Endodermal cell (in vitro differentiated cells): ENCODE measurements around the gene STON2. TPM values are rescaled to one million over a fixed set of nuclear protein-coding genes. Genes with fewer than 3 reads are reported as not detected.

Experiments used
- DNase-seq: peaks from one replicate; pipeline ENCODE4 v3.0.0-alpha.2; 2017
- H3K27ac ChIP-seq: 2 replicates; pipeline ENCODE4 v1.5.1; 2013; ENCODE audit warnings: mild to moderate bottlenecking, low read depth, low read length, moderate library complexity
- H3K27me3 ChIP-seq: 2 replicates; pipeline ENCODE4 v1.6.1; 2013; ENCODE audit warnings: mild to moderate bottlenecking, low read length, moderate library complexity; ENCODE audit not compliant: insufficient read depth, control insufficient read depth, poor library complexity, severe bottlenecking
- H3K36me3 ChIP-seq: 2 replicates; pipeline ENCODE4 v1.7.0; 2013; ENCODE audit warnings: mild to moderate bottlenecking, low read length, moderate library complexity; ENCODE audit not compliant: control insufficient read depth, insufficient read depth
- H3K4me1 ChIP-seq: one replicate; pipeline ENCODE4 v1.7.0; 2013; ENCODE audit warnings: low read length; ENCODE audit not compliant: control insufficient read depth, insufficient read depth
- H3K4me3 ChIP-seq: 2 replicates; pipeline ENCODE4 v1.5.1; 2013; ENCODE audit warnings: mild to moderate bottlenecking, low read length, moderate library complexity
- H3K9ac ChIP-seq: 2 replicates; pipeline ENCODE4 v1.6.1; 2013; ENCODE audit warnings: mild to moderate bottlenecking, low read length, moderate library complexity; ENCODE audit not compliant: poor library complexity, severe bottlenecking; ENCODE audit errors: extremely low read depth
- H3K9me3 ChIP-seq: 2 replicates; pipeline ENCODE4 v1.6.1; 2013; ENCODE audit warnings: mild to moderate bottlenecking, low read length, moderate library complexity; ENCODE audit not compliant: control insufficient read depth
- H3K27ac Mint-ChIP-seq: 2 replicates; pipeline ENCODE4 v1.8.0; 2020; ENCODE audit warnings: mixed read lengths
- H3K27me3 Mint-ChIP-seq: 2 replicates; pipeline ENCODE4 v1.8.0; 2021; ENCODE audit warnings: mild to moderate bottlenecking, mixed read lengths; ENCODE audit not compliant: insufficient read depth
- H3K36me3 Mint-ChIP-seq: 2 replicates; pipeline ENCODE4 v1.8.0; 2020; ENCODE audit warnings: low read depth, mixed read lengths
- H3K4me1 Mint-ChIP-seq: 2 replicates; pipeline ENCODE4 v1.8.0; 2020; ENCODE audit warnings: mixed read lengths
- H3K4me3 Mint-ChIP-seq: 2 replicates; pipeline ENCODE4 v1.8.0; 2020; ENCODE audit warnings: mild to moderate bottlenecking, moderate library complexity, mixed read lengths
- H3K9me3 Mint-ChIP-seq: 2 replicates; pipeline ENCODE4 v1.8.0; 2020; ENCODE audit warnings: mild to moderate bottlenecking, mixed read lengths
- WGBS, 2 experiments: methylation state at CpG; one replicate each; pipeline versions ENCODE4 v1.1.5 to v1.1.7; 2013; ENCODE audit warnings: missing lambda C conversion rate in 2 of 2, mixed read lengths in 1 of 2; ENCODE audit not compliant: insufficient coverage in 1 of 2, insufficient read length in 1 of 2; 5-methylcytosine and 5-hydroxymethylcytosine counted together
- total RNA-seq, 2 donors: library from RNA; stranded (reverse); fragmentation: NEBNext Ultra II Directional in 1 of 2; extraction: Animal tissue kit (Norgen Biotek cat#: 25700) in 1 of 2; gene quantifications; 2 replicates in 1 of 2; 3 replicates in 1 of 2; pipeline ENCODE4 v1.2.1, GENCODE V29; 2021
- TF ChIP-seq, protein P1 (sequence below): fragments of 200-600 bp; sonication (generic); conservative IDR thresholded peaks from 2 replicates; pipeline ENCODE4 v1.5.0; 2021; ENCODE audit warnings: antibody characterized with exemption, mild to moderate bottlenecking

The STON2 gene
- total RNA-seq, 2 donors from 2014 or later: 37.2 to 43.9 TPM

GRCh38 chr14:81261176-81261575 lies 138.9 kb downstream of the STON2 start:
- no peaks in the 10 kb centered on the region for H3K9me3 Mint-ChIP-seq
- 80 to 96% methylated on average over 1 to 3 of the region's 3 CpGs for WGBS, 2 experiments
- H3K27me3 Mint-ChIP-seq: no peaks in the 10 kb centered on the region
- no peaks in the 10 kb centered on the region for H3K27me3 ChIP-seq
- H3K4me3 Mint-ChIP-seq: no peak overlapping the region
- H3K9me3 ChIP-seq: no peaks in the 10 kb centered on the region
- H3K27ac Mint-ChIP-seq: no peak overlapping the region
- H3K27ac ChIP-seq: no peak overlapping the region
- H3K4me1 ChIP-seq: no peaks in the 10 kb centered on the region
- TF ChIP-seq, protein P1, sequence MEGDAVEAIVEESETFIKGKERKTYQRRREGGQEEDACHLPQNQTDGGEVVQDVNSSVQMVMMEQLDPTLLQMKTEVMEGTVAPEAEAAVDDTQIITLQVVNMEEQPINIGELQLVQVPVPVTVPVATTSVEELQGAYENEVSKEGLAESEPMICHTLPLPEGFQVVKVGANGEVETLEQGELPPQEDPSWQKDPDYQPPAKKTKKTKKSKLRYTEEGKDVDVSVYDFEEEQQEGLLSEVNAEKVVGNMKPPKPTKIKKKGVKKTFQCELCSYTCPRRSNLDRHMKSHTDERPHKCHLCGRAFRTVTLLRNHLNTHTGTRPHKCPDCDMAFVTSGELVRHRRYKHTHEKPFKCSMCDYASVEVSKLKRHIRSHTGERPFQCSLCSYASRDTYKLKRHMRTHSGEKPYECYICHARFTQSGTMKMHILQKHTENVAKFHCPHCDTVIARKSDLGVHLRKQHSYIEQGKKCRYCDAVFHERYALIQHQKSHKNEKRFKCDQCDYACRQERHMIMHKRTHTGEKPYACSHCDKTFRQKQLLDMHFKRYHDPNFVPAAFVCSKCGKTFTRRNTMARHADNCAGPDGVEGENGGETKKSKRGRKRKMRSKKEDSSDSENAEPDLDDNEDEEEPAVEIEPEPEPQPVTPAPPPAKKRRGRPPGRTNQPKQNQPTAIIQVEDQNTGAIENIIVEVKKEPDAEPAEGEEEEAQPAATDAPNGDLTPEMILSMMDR: no peak
- DNase-seq: no peak
- H3K4me1 Mint-ChIP-seq: peaks cover 10% of the 10 kb centered on the region
- H3K36me3 ChIP-seq: peaks cover 7% of the 10 kb centered on the region
- no peak overlapping the region for H3K4me3 ChIP-seq
- H3K36me3 Mint-ChIP-seq: peaks cover 43% of the 10 kb centered on the region
- H3K9ac ChIP-seq: no peak overlapping the region

DNA sequence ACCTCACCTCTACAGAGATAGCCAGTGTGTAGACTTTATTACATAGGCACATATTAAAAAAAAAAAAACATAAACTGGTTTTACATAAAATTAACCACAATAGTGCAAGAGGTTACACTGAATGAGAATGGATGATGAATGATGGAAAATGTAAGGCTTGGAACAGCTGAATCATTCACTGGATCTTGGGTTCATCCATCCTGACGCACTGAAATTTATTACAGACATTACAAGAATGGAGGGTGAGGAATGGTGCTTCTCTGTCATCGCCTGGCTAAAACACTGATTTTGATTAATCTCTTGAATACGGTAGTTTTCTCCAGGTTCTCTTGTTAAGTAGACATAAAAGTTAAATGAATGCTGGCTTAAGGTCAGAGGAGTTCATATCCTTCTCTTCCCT lies 139.4 kb downstream of the STON2 start:
- no peak overlapping the region for H3K4me3 Mint-ChIP-seq
- TF ChIP-seq, protein P1: no peak

DNA sequence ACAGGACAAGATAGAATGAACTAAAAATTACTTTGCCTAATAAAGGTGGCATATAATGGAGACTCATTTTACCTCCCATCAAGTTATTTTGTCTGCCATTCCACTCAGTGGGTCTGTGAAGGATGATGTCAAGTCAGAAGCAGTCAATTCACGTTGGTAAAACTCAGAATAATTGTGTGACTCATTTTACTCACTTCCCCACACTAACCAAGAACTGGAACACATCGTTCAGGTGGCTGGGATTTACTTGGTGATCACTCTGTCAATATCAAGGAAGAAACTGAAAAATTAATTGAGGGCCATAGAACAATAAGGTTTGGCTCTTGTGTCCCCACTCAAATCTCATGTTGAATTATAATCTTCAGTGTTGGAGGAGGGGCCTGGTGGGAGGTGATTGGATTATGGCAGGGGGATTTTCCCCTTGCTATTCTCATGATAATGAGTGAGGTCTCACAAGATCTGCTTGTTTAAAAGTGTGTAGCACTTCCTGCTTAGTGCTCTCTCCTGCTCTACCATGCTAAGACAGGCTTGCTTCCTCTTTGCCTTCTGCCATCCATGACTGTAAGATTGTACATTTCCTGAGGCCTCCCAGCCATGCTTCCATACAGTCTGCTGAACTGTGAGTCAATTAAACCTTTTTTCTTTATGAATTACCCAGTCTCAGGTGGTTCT lies 143.7 kb downstream of the STON2 start:
- Histone ChIP-seq H3K27me3 (no peaks in the 10 kb centered on the region), H3K9me3 (no peaks in the 10 kb centered on the region), H3K27ac (no peak overlapping the region), H3K4me3 (no peak overlapping the region), H3K36me3 (peaks cover 7% of the 10 kb centered on the region), H3K9ac (no peak overlapping the region), H3K4me1 (no peaks in the 10 kb centered on the region)
- H3K9me3 Mint-ChIP-seq: no peaks in the 10 kb centered on the region
- H3K4me3 Mint-ChIP-seq: no peak overlapping the region
- H3K27me3 Mint-ChIP-seq: no peaks in the 10 kb centered on the region
- H3K27ac Mint-ChIP-seq: no peak overlapping the region
- WGBS, 2 experiments: 93% methylated on average over 2 of the region's 2 CpGs; no CpG with 5 or more reads in 1 of the 2 experiments
- no peak for DNase-seq
- TF ChIP-seq, protein P1: no peak
- H3K4me1 Mint-ChIP-seq: peaks cover 7% of the 10 kb centered on the region
- peaks cover 25% of the 10 kb centered on the region for H3K36me3 Mint-ChIP-seq

More for the DNA sequence above, 139.4 kb downstream of the STON2 start:
- H3K27ac Mint-ChIP-seq: no peak overlapping the region
- no peaks in the 10 kb centered on the region for H3K27me3 ChIP-seq
- no peaks in the 10 kb centered on the region for H3K4me1 ChIP-seq
- peaks cover 41% of the 10 kb centered on the region for H3K36me3 Mint-ChIP-seq
- H3K27ac ChIP-seq: no peak overlapping the region
- H3K9me3 Mint-ChIP-seq: no peaks in the 10 kb centered on the region
- 100% methylated on average over 2 to 3 of the region's 3 CpGs for WGBS, 2 experiments
- no peaks in the 10 kb centered on the region for H3K27me3 Mint-ChIP-seq
- H3K9ac ChIP-seq: no peak overlapping the region
- no peak for DNase-seq
- H3K9me3 ChIP-seq: no peaks in the 10 kb centered on the region
- peaks cover 10% of the 10 kb centered on the region for H3K4me1 Mint-ChIP-seq
- no peak overlapping the region for H3K4me3 ChIP-seq
- peaks cover 7% of the 10 kb centered on the region for H3K36me3 ChIP-seq
